Measurements from ENCODE around the gene RIPOR3.
"Not testable (repeated sequence)": the region's sequence is repeated elsewhere in the genome, so short reads cannot be mapped to it uniquely, and the experiment has no call there.

Gene RIPOR3

GRCh38 chr20:50585678-50586077, 105.7 kb downstream of the RIPOR3 start:
- no peak for DNase-seq

GRCh38 chr20:50585214-50585613, 106.1 kb downstream of the RIPOR3 start:
- DNase-seq, result no peak

DNA sequence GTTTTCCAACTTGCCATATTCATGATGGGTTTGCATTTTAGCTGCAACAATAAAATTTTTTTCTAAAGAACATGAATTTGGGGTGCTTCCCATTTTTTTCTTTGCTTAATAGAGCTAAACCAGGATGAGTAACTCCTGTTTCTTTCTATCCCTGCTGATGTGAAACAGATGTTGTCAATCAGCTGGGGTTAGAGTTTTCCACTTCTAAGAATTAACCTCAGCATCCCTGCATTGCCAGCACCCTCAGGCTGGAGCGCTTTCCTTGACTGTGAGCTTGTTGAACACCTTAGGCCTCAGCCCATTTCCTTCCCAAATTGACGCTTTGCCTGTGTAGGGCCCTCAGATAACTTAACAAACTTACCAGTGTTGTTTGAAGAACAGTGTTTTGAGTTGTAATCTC, 106.7 kb downstream of the RIPOR3 start:
- no peak for DNase-seq

- DNase-seq, result no peak
These were observed 107.7 kb downstream of the RIPOR3 start for GRCh38 chr20:50583442-50584150.

GRCh38 chr20:50582591-50583234, 108.6 kb downstream of the RIPOR3 start:
- no peak for DNase-seq

GRCh38 chr20:50582092-50582491, 109.2 kb downstream of the RIPOR3 start:
- no peak for DNase-seq

- no peak for DNase-seq
These were observed 110.3 kb downstream of the RIPOR3 start for GRCh38 chr20:50580842-50581544.

GRCh38 chr20:50580016-50580747, 111.2 kb downstream of the RIPOR3 start:
- peak; percentile 15 for DNase-seq

- DNase-seq, result no peak
These were observed 111.8 kb downstream of the RIPOR3 start for GRCh38 chr20:50579511-50579910.

- DNase-seq, result no peak
These were observed 112.6 kb downstream of the RIPOR3 start for GRCh38 chr20:50578778-50579165.

DNA sequence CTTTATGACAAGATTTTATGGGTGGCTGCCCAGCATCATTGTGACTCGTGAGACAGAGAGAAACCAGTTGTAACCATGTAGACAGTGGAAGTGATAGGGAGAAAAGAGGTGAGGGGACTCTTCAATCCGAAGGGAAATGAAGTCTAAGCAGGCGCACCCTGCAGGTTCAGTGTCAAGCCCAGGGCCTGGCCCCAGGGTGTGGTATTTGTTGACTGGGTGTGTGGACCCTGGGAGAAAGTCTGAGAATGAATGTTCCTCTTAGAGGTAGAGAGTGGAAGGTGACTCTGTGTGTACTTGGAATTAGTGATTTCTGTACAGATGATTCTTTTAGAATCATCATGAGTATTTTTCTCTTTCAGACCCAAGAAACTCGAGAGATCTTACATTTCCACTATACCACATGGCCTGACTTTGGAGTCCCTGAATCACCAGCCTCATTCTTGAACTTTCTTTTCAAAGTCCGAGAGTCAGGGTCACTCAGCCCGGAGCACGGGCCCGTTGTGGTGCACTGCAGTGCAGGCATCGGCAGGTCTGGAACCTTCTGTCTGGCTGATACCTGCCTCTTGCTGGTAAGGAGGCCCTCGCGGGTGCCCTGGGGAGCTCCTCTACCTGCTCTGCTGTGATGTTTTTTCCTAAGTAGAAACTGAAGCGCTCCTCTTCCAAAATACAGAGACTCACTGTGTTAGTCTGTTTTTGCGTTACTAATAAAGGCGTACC, 113.1 kb downstream of the RIPOR3 start:
- DNase-seq, result no peak

GRCh38 chr20:50577175-50578018, 113.9 kb downstream of the RIPOR3 start:
- no peak for DNase-seq

DNA sequence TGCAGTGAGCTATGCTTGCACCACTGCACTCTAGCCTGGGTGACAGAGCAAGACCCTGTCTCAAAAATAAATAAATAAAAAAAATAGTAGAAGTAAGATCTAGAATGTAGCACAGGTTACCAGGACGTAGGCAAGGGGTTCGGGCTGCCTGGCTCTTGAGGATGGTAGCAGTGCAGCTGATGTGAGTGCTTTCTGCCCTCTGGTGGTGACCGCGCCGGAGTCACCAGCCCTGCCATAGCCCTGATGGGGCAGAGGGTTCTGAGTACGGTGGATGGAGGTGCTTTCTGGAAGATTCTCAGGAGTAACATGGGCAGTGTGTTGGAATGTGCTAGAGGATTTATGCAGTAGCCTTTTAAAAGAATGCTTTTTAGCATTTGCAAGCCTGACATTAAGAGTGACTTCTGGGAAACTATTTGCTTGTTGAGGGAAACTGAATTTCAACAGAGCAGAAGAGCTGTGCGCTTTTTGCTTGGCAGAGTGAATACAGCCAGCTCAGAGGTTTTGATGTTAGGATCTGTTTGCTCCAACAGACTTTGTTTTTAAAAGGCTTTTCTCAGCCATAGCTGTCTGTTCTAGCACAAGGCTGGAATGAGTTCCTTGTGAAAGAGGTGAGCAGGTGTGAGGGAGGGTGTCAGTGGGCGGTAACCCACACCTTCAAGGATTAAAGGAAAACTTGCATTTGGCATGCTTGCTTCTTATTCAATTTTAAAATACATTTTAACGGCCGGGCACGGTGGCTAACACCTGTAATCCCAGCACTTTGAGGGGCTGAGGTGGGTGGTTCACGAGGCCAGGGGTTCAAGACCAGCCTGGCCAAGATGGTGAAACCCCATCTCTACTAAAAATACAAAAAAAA, 115.2 kb downstream of the RIPOR3 start:
- peak; percentile 37 for DNase-seq

GRCh38 chr20:50574586-50574985, 116.8 kb downstream of the RIPOR3 start:
- no peak for DNase-seq

GRCh38 chr20:50574108-50574507, 117.2 kb downstream of the RIPOR3 start:
- no peak for DNase-seq

DNA sequence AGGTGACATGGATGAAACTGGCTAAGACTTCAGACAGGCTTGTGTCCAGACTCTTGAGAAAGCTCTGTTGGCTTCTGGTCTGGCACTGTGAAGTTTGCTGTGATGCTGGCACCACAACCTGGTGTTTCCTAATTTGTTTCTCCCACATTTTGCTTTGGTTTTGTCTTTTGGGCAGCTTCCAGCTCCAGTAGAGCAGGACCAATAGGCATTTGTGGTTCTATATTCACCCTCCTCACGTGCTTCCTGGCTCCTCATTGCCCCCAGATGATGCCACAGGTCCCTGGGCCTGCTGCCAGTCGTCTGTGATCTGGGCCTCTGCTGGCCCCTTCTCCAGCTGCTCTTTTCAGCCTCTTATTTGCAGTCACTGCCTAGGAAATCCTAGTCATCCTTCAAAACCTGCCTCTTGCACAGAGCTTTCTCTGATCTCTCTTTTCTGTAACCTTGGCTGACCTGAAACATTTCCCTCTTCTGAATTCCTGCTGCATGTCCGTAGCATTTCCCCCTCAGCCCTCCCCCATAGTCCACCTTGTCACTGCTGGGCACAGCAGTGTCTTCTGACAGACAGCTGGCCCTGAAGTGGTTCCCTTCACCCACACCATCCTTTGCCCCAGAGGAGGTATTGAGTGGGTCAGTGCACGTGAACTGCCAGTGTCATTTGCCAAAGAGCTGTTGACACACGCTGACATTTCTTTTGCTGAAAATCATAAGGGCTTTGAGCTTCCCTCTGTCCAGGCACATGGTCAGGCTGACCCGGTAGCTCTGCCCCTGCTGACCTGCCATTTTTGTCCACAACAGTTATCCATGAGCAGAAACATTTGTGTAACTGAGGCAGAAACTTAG, 118.2 kb downstream of the RIPOR3 start:
- DNase-seq, result no peak

DNA sequence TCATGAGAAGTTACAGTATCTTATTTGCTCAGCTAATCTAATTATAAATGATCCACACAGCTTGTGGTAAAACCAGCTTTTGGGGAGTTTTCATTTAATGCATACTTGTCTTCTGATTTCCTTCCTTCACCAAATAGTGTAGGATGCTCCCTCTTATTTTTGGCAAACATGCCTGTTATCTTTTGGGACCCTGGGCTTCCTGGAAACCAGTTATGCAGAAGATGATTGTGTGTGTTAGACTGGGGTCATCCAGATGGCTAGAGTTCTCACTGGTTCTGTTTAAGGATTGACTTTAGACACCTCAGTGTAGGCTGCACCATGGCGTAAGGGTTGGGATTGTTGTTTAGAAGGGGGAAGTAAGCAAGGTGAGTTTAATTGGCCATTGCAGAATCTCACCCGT, 119.9 kb downstream of the RIPOR3 start:
- no peak for DNase-seq

DNA sequence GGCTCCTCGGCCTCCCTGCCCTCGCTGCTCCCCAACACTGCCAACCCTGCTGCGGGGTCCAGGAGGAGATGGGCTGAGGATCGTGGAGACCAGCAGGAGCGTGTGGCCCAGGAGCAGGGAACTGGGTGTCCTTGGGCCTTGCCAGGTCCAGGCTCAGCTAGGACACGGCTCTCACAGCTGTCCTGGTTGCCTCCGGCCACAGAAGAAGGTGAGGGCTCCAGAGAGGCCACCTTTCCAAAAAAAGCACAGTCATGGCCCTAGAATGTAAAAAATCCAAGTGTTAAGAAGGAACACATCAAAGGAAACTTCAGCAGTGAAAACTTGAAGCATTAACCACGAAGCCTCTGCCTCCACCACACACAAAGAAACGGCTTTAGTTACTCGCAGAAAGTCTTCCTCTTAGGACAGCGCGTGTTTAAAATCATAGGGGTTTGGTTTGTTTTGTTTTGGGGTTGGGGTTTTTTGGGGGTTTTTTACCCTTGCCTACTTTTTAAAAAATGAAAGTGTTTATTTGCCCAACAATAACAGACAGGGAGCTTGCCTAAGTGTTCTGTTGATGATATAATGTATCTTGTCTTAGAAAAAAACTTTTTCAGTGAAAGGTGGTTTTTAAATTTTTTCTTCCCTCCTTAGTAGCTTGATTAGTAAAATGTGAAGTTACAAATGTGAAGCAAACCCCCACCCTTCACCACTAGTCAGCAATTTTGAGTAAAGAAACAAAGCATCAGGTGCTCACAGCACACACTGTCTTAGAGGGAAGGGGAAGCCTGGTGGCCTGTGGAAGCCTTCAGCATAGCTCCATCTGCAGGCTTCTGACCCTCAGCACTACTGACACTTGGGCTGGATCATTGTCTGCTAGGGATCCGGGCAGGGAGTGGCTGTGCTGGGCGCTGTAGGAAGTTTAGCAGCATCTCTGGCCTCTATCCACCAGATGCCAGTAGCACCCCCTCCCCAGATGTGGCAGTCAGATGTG, 121.2 kb downstream of the RIPOR3 start:
- DNase-seq, result no peak

- DNase-seq, result not testable (repeated sequence)
These were observed 121.9 kb downstream of the RIPOR3 start for GRCh38 chr20:50569487-50569863.
